ENCODE results near the gene EVI5.

EVI5 gene

GRCh38 chr1:92556350-92556749, 228.6 kb downstream of the EVI5 start:
- Histone ChIP-seq H3K9me2 (replicated peaks; ENCODE audit: control insufficient read depth, low read length) (no peaks in the 10 kb centered on the region), H3F3A (ENCODE audit: control insufficient read depth, insufficient read depth) (no peaks in the 10 kb centered on the region), H3K27ac (ENCODE audit: low read depth, low read length) (no peak overlapping the region), H3K4me2 (ENCODE audit: low read length) (no peak overlapping the region), H3K4me3 (ENCODE audit: low read length) (no peak overlapping the region), H3K4me1 (ENCODE audit: control insufficient read depth, low read length) (no peaks in the 10 kb centered on the region), H3K79me2 (ENCODE audit: control insufficient read depth, low read length) (no peaks in the 10 kb centered on the region), H3K9me3 (ENCODE audit: control insufficient read depth, insufficient read depth, low read length) (no peaks in the 10 kb centered on the region), H3K36me3 (ENCODE audit: control insufficient read depth, low read length) (no peaks in the 10 kb centered on the region), H4K20me1 (ENCODE audit: control insufficient read depth, insufficient read depth, low read depth, low read length) (no peaks in the 10 kb centered on the region), H3K27me3 (ENCODE audit: control insufficient read depth, low read length) (no peaks in the 10 kb centered on the region)
- no peak for TF ChIP-seq EZH2phosphoT487 (IDR thresholded peaks at IDR 0.05; ENCODE audit: borderline replicate concordance, low read length)
- TF ChIP-seq CTCF (IDR thresholded peaks at IDR 0.05; ENCODE audit: low read depth, low read length, poor library complexity, severe bottlenecking) = no peak

- Histone ChIP-seq H3K4me2 (ENCODE audit: low read length) (no peak overlapping the region), H3K4me1 (ENCODE audit: control insufficient read depth, low read length) (no peaks in the 10 kb centered on the region), H3F3A (ENCODE audit: control insufficient read depth, insufficient read depth) (no peaks in the 10 kb centered on the region), H3K79me2 (ENCODE audit: control insufficient read depth, low read length) (no peaks in the 10 kb centered on the region), H3K27me3 (ENCODE audit: control insufficient read depth, low read length) (no peaks in the 10 kb centered on the region), H3K36me3 (ENCODE audit: control insufficient read depth, low read length) (no peaks in the 10 kb centered on the region), H4K20me1 (ENCODE audit: control insufficient read depth, insufficient read depth, low read depth, low read length) (no peaks in the 10 kb centered on the region), H3K9me2 (replicated peaks; ENCODE audit: control insufficient read depth, low read length) (no peaks in the 10 kb centered on the region), H3K4me3 (ENCODE audit: low read length) (no peak overlapping the region), H3K27ac (ENCODE audit: low read depth, low read length) (no peak overlapping the region), H3K9me3 (ENCODE audit: control insufficient read depth, insufficient read depth, low read length) (no peaks in the 10 kb centered on the region)
- TF ChIP-seq EZH2phosphoT487 (IDR thresholded peaks at IDR 0.05; ENCODE audit: borderline replicate concordance, low read length) (no peak), CTCF (IDR thresholded peaks at IDR 0.05; ENCODE audit: low read depth, low read length, poor library complexity, severe bottlenecking) (no peak)
Measured at GRCh38 chr1:92554216-92554615, 230.7 kb downstream of the EVI5 start.

GRCh38 chr1:92551916-92552315, 233.0 kb downstream of the EVI5 start:
- Histone ChIP-seq H3K4me1 (ENCODE audit: control insufficient read depth, low read length) (no peaks in the 10 kb centered on the region), H3K36me3 (ENCODE audit: control insufficient read depth, low read length) (no peaks in the 10 kb centered on the region), H3K4me2 (ENCODE audit: low read length) (no peak overlapping the region), H3K9me2 (replicated peaks; ENCODE audit: control insufficient read depth, low read length) (no peaks in the 10 kb centered on the region), H3K79me2 (ENCODE audit: control insufficient read depth, low read length) (no peaks in the 10 kb centered on the region), H3K9me3 (ENCODE audit: control insufficient read depth, insufficient read depth, low read length) (no peaks in the 10 kb centered on the region), H3K4me3 (ENCODE audit: low read length) (no peak overlapping the region), H3K27ac (ENCODE audit: low read depth, low read length) (no peak overlapping the region), H4K20me1 (ENCODE audit: control insufficient read depth, insufficient read depth, low read depth, low read length) (no peaks in the 10 kb centered on the region), H3F3A (ENCODE audit: control insufficient read depth, insufficient read depth) (no peaks in the 10 kb centered on the region), H3K27me3 (ENCODE audit: control insufficient read depth, low read length) (no peaks in the 10 kb centered on the region)
- TF ChIP-seq CTCF (IDR thresholded peaks at IDR 0.05; ENCODE audit: low read depth, low read length, poor library complexity, severe bottlenecking) (no peak), EZH2phosphoT487 (IDR thresholded peaks at IDR 0.05; ENCODE audit: borderline replicate concordance, low read length) (no peak)

- no peaks in the 10 kb centered on the region for H3K27me3 ChIP-seq (ENCODE audit: control insufficient read depth, low read length)
- H4K20me1 ChIP-seq (ENCODE audit: control insufficient read depth, insufficient read depth, low read depth, low read length) = no peaks in the 10 kb centered on the region
- no peak for TF ChIP-seq EZH2phosphoT487 (IDR thresholded peaks at IDR 0.05; ENCODE audit: borderline replicate concordance, low read length)
- TF ChIP-seq CTCF (IDR thresholded peaks at IDR 0.05; ENCODE audit: low read depth, low read length, poor library complexity, severe bottlenecking) = no peak
- no peaks in the 10 kb centered on the region for H3K9me3 ChIP-seq (ENCODE audit: control insufficient read depth, insufficient read depth, low read length)
- H3K9me2 ChIP-seq (replicated peaks; ENCODE audit: control insufficient read depth, low read length) = no peaks in the 10 kb centered on the region; the same call in 1 of the 2 replicates
- H3K27ac ChIP-seq (ENCODE audit: low read depth, low read length) = no peak overlapping the region
- no peaks in the 10 kb centered on the region for H3K4me1 ChIP-seq (ENCODE audit: control insufficient read depth, low read length)
- H3K4me2 ChIP-seq (ENCODE audit: low read length) = no peak overlapping the region
- no peaks in the 10 kb centered on the region for H3K79me2 ChIP-seq (ENCODE audit: control insufficient read depth, low read length)
- no peaks in the 10 kb centered on the region for H3F3A ChIP-seq (ENCODE audit: control insufficient read depth, insufficient read depth)
- no peaks in the 10 kb centered on the region for H3K36me3 ChIP-seq (ENCODE audit: control insufficient read depth, low read length)
- H3K4me3 ChIP-seq (ENCODE audit: low read length) = no peak overlapping the region
Measured at GRCh38 chr1:92544756-92545165, 240.1 kb downstream of the EVI5 start.
